IgD-negative memory B cell (primary cell): ENCODE measurements around the gene USP54. TPM values are rescaled to one million over a fixed set of nuclear protein-coding genes. Genes with fewer than 3 reads are reported as not detected.

Source experiments
- H3K27ac Mint-ChIP-seq, 3 donors: one replicate each; pipeline ENCODE4 v1.8.0; 2020 to 2022; ENCODE audit warnings: mild to moderate bottlenecking in 3 of 3, mixed read lengths in 3 of 3, moderate library complexity in 1 of 3
- H3K27me3 Mint-ChIP-seq: one replicate; pipeline ENCODE4 v1.8.0; 2021; ENCODE audit warnings: mixed read lengths
- H3K36me3 Mint-ChIP-seq: one replicate; pipeline ENCODE4 v1.8.0; 2020; ENCODE audit warnings: mild to moderate bottlenecking, mixed read lengths
- H3K4me1 Mint-ChIP-seq, 3 donors: one replicate each; pipeline ENCODE4 v1.8.0; 2020 to 2022; ENCODE audit warnings: mixed read lengths in 3 of 3, mild to moderate bottlenecking in 1 of 3
- H3K4me3 Mint-ChIP-seq, 4 donors: one replicate each; pipeline ENCODE4 v1.8.0; 2020 to 2022; ENCODE audit warnings: mild to moderate bottlenecking in 4 of 4, mixed read lengths in 4 of 4, moderate library complexity in 3 of 4
- H3K9me3 Mint-ChIP-seq, 3 donors: one replicate each; pipeline ENCODE4 v1.8.0; 2020 to 2021; ENCODE audit warnings: mixed read lengths in 3 of 3, mild to moderate bottlenecking in 1 of 3
- polyA plus RNA-seq: library from polyadenylated mRNA; unstranded; fragments of 300-500 nt; fragmentation: Illumina TruSeq; gene quantifications from one replicate; pipeline ENCODE4 v1.2.3, GENCODE V29; 2021

Gene USP54
- polyA plus RNA-seq, 1 donor from 2014 or later, result 0.75 TPM

DNA sequence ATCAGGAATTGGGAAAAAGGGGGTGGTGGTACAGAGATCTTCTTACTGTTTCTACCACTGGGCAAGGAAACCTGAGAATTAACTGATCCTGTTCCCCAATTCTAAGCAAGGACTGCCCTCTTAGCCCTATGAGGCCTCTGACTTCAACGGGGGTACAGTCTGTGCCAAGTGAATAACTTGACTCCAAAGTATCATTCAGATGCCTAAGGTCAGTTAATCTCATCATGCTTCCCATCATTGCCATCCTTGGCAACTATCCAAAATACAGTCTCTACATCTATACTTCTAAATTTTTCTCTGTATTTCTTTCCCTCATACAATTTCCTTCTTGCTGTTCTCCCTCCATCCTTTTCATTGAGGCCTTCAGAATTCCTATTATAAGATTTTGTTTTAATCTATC is 105.8 kb downstream of the USP54 start:
- Mint-ChIP-seq H3K9me3 (no peaks in the 10 kb centered on the region), H3K36me3 (peaks cover 10% of the 10 kb centered on the region), H3K4me3 (no peak overlapping the region), H3K27ac (peak overlapping the region in 1 of 3 donors; percentile 27), H3K27me3 (no peaks in the 10 kb centered on the region), H3K4me1 (peaks cover 23 to 29% (median 24%) of the 10 kb centered on the region in 3 donors)

DNA sequence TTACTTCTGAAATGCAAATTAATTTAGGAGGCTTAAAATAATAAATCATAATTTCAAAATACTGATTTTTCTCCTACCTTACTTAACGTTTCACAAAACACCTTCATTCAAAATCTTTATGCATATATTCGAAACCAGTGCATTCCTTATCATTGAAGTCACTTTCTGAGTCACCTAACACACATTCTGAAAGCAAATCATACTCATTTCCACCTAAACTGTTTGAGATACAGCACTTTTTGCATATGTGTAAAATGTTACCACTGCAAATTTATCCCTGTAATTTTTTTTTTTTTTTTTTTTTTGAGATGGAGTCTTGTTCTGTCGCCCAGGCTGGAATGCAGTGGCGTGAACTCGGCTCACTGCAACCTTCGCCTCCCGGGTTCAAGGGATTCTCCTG is 111.0 kb downstream of the USP54 start:
- Mint-ChIP-seq H3K36me3 (peaks cover 10% of the 10 kb centered on the region), H3K27me3 (no peaks in the 10 kb centered on the region), H3K4me3 (peak overlapping the region in 2 of 4 donors; percentile 49 to 63), H3K27ac (no peak overlapping the region), H3K4me1 (peaks cover 17 to 21% (median 18%) of the 10 kb centered on the region in 3 donors), H3K9me3 (no peaks in the 10 kb centered on the region)

DNA sequence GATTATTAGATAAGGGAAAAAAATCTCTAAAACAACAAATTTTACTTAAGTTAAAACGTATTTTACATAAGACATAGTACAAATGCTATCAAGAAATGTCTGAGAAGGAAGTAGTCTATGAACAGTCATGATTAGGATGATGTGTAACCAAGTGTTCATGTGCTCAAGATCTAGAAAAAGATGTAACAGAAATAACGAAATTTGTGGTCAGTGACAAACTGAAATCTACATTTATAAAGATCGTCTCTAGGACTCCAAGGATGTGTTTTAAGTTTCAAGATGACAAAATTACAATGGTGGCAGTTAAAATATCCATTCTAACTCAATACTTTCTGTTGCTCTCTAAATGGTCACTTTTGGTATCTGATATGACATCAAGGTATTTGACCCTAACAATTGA is 112.5 kb downstream of the USP54 start:
- Mint-ChIP-seq H3K27ac (peak overlapping the region; percentile 29 to 78 (median 50)), H3K4me3 (peak overlapping the region in 1 of 4 donors; percentile 3), H3K27me3 (no peaks in the 10 kb centered on the region), H3K4me1 (peaks cover 14 to 20% (median 16%) of the 10 kb centered on the region in 3 donors), H3K36me3 (peaks cover 10% of the 10 kb centered on the region), H3K9me3 (no peaks in the 10 kb centered on the region)

DNA sequence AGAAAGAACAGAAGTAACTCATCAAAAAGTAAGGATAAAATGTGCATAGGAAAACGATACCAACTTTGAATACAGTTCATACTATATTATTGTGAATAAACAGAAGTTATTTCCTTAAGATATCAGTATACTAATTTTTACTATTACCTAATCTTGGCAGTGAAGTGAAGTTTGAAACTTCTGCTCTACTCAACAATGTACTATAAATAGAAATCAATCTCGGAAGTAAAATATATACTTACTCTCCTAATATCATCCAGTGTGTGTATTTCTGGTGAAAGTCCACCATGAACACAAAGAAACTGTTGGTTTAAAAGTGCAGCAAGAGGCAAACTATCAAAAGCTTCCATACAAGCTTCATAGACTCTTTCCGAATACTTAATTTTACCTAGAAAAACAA is 119.9 kb downstream of the USP54 start:
- Mint-ChIP-seq H3K4me3 (no peak overlapping the region), H3K36me3 (peaks cover 2% of the 10 kb centered on the region), H3K4me1 (peaks cover 4 to 8% (median 7%) of the 10 kb centered on the region in 3 donors), H3K27ac (peak overlapping the region in 1 of 3 donors; percentile 43), H3K9me3 (no peaks in the 10 kb centered on the region), H3K27me3 (no peaks in the 10 kb centered on the region)

DNA sequence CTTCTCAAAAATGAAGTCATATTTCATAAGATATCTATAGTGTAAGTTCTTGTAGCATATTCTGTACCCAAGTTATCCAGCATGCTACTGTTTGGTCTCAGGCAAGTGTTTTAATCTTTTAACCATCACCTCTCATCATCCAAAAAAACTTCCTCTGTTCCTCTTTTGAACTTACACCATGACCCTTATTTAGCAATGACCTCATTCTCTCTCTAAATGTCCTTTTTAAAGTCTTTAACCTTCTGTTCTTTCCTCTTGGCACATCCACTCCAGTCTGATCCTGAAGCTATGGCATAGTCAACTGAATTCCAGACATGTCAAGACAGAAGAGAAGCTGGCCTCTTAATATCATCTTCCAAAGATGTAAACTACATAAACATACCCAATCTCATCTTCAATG is 121.6 kb downstream of the USP54 start:
- Mint-ChIP-seq H3K4me1 (peaks cover 4 to 8% (median 5%) of the 10 kb centered on the region in 3 donors), H3K27me3 (no peaks in the 10 kb centered on the region), H3K4me3 (no peak overlapping the region), H3K27ac (peak overlapping the region in 1 of 3 donors; percentile 6), H3K9me3 (no peaks in the 10 kb centered on the region), H3K36me3 (peaks cover 2% of the 10 kb centered on the region)

DNA sequence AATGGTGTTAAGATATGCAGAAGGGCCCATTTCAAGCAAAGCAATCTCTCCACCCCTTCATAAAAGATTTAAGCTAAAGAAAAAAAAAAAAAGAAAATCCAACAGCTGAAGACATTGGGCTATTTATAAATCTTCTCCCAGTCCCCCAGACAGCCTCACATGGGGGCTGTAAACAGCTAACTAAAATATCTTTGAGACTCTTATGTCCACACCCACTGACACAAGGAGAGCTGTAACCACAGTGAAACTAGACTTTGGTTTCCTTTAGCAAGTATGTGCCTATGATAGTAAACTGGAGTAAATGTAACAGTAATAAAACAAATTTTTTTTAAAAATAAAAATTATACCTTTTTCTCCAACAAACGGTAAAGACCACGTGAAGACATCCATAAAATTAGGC is 123.9 kb downstream of the USP54 start:
- H3K27ac Mint-ChIP-seq, result no peak overlapping the region
- peaks cover 9% of the 10 kb centered on the region for H3K36me3 Mint-ChIP-seq
- no peak overlapping the region for H3K4me3 Mint-ChIP-seq
- H3K27me3 Mint-ChIP-seq, result no peaks in the 10 kb centered on the region
- H3K9me3 Mint-ChIP-seq, result no peaks in the 10 kb centered on the region
- H3K4me1 Mint-ChIP-seq, result peaks cover 0 to 8% (median 8%) of the 10 kb centered on the region in 3 donors

DNA sequence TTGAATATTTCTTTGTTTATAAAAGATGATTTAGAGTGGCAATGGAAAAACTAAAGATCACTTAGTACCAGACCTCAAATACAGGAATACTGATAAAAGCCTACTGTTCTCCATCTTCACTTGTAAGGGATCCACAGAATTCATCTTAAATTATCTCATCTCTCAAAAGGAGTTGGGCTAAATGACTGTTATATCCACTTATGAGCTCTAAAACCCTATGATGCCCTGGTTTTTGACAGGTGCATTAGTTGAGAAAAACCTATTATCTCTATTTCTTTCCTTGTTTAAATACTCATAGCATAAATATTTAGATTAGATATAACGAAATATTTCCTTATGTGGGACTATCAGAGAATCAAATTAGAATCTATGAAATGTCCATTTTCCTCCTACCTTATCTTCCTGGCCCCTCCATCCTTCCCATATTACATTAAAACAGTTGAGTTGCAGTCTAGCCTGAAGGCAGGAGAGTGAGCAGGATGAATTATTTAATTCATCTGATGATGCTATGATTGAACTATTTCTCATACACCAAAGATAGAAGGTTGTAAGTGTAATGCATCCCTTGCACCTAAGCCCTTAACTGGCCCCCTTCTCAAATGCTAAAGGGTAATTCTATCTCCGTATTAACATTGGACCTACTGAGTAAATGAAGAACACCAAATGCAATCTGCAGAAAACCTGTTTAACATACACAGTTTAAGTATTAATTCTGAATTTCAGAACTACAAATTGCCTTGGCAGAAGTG is 125.0 kb downstream of the USP54 start:
- Mint-ChIP-seq H3K9me3 (no peaks in the 10 kb centered on the region), H3K4me1 (peaks cover 0 to 10% (median 8%) of the 10 kb centered on the region in 3 donors), H3K27me3 (no peaks in the 10 kb centered on the region), H3K36me3 (peaks cover 8% of the 10 kb centered on the region), H3K27ac (peak overlapping the region in 1 of 3 donors; percentile 77), H3K4me3 (no peak overlapping the region)

DNA sequence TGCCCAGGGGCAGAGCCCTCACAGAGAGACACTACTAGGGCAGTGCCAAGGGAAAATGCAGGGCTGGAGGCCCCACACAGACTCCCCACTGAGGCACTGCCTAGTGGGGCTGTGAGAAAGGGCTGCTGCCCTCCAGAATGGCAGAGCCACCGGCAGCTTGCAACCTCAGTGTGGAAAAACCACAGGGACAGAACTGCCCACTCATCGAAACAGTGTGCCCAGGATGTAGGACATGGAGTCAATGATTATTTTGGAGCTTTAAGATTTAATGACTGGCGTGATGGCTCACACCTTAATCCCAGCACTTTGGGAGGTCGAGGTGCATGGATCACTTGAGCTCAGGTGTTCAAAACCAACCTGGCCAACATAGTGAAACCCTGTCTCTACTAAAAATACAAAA is 130.2 kb downstream of the USP54 start:
- H3K27ac Mint-ChIP-seq, result no peak overlapping the region
- no peak overlapping the region for H3K4me3 Mint-ChIP-seq
- H3K9me3 Mint-ChIP-seq, result no peaks in the 10 kb centered on the region
- H3K27me3 Mint-ChIP-seq, result no peaks in the 10 kb centered on the region
- H3K36me3 Mint-ChIP-seq, result peaks cover 8% of the 10 kb centered on the region
- peaks cover 0 to 6% (median 0%) of the 10 kb centered on the region in 3 donors for H3K4me1 Mint-ChIP-seq

DNA sequence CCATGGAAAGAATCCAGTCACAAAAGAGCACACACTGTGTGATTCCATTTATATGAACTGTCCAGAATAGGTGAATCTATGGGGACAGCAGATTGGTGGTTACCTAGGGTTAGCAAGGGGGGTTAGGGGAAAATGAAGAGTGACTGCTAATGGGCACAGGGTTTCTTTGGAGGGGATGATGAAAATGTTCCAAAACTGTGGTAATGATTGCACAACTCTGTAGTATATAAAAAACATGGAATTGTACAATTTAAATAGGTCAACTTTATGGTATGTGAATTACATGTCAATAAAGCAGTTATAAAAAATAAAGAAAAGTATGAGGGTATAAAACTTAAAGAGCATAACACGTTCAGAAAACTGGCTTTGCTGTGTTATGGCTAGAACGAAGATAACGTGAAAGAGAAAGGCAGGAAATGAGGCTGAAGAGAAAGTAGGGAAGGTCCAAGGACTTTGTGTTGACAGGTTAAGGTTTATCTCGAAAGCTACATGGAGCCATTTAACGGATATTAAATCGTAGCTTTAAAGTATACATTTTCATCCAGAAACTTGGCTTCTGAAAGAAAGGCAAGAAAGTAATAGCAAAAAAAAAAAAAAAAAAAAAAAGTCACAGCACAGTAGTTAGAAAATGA is 131.3 kb downstream of the USP54 start:
- H3K9me3 Mint-ChIP-seq, result no peaks in the 10 kb centered on the region
- H3K36me3 Mint-ChIP-seq, result peaks cover 10% of the 10 kb centered on the region
- no peak overlapping the region for H3K4me3 Mint-ChIP-seq
- no peak overlapping the region for H3K27ac Mint-ChIP-seq
- H3K4me1 Mint-ChIP-seq, result peaks cover 0 to 6% (median 1%) of the 10 kb centered on the region in 3 donors
- no peaks in the 10 kb centered on the region for H3K27me3 Mint-ChIP-seq

DNA sequence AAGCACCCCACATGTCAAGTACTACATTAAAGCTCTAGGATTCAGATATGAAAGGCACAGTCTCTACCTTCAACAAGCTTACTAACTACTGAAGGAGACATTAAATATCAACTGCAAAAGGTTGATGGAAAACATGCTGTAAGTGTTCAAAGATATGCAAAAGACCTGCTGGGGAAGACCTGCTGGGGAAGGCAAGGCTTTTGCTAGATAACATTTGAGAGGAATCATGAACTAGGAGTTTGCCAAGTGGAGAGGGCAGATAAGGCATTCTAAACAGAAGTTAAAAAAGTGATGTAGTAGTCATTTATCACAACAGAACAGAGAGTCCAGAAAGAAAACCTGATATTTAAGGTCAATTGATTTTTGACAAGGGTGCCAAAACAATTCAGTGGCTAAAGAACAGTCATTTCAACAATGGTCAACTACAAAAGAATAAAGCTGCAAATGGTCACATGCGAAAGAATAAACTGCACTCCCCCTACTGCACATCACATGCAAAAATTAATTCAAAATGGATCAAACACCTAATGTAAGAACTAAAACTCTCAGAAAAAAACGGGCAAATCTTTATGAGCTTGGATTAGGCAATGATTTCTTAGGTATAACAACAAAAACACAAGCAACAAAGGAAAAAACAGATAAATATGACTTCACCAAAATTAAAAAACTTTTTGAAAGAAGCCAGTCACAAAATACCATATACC is 134.8 kb downstream of the USP54 start:
- peaks cover 0 to 1% (median 0%) of the 10 kb centered on the region in 3 donors for H3K4me1 Mint-ChIP-seq
- H3K36me3 Mint-ChIP-seq, result peaks cover 2% of the 10 kb centered on the region
- H3K9me3 Mint-ChIP-seq, result no peaks in the 10 kb centered on the region
- H3K4me3 Mint-ChIP-seq, result no peak overlapping the region
- H3K27me3 Mint-ChIP-seq, result no peaks in the 10 kb centered on the region
- H3K27ac Mint-ChIP-seq, result peak overlapping the region in 1 of 3 donors; percentile 57

DNA sequence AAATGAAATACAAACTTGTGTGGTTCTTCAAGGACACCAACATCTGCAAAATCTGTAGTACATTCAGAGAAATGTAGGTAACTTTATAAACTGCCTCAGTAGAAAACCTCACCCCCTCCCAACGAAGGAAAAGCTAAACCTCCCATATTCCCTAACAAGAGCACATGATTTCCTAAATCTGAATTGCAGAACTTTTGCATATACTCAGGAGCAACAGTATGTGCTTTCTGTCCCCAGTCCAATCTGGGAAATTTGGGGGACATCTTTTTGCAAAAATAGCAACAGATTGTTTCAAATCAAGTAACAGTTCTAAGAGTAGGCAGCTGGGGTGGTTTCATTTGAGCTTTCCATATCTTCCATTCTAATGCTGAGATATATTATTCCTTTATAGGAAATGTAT is 142.0 kb downstream of the USP54 start:
- no peaks in the 10 kb centered on the region for H3K27me3 Mint-ChIP-seq
- H3K36me3 Mint-ChIP-seq, result peaks cover 2% of the 10 kb centered on the region
- H3K4me3 Mint-ChIP-seq, result no peak overlapping the region
- H3K4me1 Mint-ChIP-seq, result peaks cover 0 to 2% (median 0%) of the 10 kb centered on the region in 3 donors
- H3K9me3 Mint-ChIP-seq, result no peaks in the 10 kb centered on the region
- H3K27ac Mint-ChIP-seq, result no peak overlapping the region

DNA sequence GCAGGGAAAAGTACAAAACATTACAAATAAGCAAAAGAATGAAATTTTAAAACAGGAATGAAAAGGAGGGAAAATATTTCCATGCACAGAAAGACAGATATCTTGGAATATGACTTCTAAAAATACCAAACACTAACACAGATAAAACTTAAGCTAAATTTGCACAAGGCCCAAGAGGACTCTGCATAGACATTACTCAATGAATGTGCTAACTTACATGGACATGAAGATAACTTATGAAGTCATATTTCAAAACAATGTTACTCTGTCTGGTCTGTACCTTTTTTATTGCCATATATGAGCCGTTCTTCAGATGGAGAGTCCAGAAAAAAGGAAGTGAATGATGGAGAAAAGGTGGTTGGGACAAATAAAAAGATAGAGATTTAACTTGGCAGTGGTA is 142.8 kb downstream of the USP54 start:
- Mint-ChIP-seq H3K27me3 (no peaks in the 10 kb centered on the region), H3K36me3 (peaks cover 4% of the 10 kb centered on the region), H3K4me3 (no peak overlapping the region), H3K9me3 (no peaks in the 10 kb centered on the region), H3K27ac (no peak overlapping the region), H3K4me1 (peaks cover 0 to 4% (median 0%) of the 10 kb centered on the region in 3 donors)
